Panc1 (cell line): Measurements from ENCODE around the gene NUDT22. TPM values are rescaled to one million over a fixed set of nuclear protein-coding genes. Genes with fewer than 3 reads are reported as not detected.

Experiments
- ATAC-seq: fragments of 200-7000 bp; cut with Tn5 transposase; 2 replicates; pipeline ENCODE4 v1.9.1; 2020; ENCODE audit warnings: mild to moderate bottlenecking, moderate library complexity
- BruUV-seq: library from RNA; stranded (reverse); fragments of 400-500 nt; replicated peaks from 2 replicates; lab custom pipeline; 2021; lab: Mats Ljungman, UMichigan
- CTCF ChIA-PET: fragments of 300-600 bp; sonication (Branson Sonifier 250); formaldehyde crosslinking; loops from one replicate; lab custom pipeline; 2022; ENCODE audit warnings: antibody characterized with exemption; lab: Charles Lee
- POLR2A ChIA-PET: fragments of 300-600 bp; sonication (Branson Sonifier 250); formaldehyde crosslinking; loops from one replicate; lab custom pipeline; 2022; ENCODE audit warnings: antibody characterized with exemption; lab: Charles Lee
- DNase-seq: peaks from one replicate; pipeline ENCODE4 v3.0.0-alpha.2; 2010; ENCODE audit warnings: low read depth, low spot score
- H3K27ac ChIP-seq: 2 replicates; pipeline ENCODE4 v1.5.1; 2011; ENCODE audit warnings: mild to moderate bottlenecking, low read length, inconsistent platforms
- H3K27me3 ChIP-seq: fragments of 200-500 bp; sonication (Bioruptor generic); 2 replicates; pipeline ENCODE4 v1.6.0; 2014; ENCODE audit warnings: low read length, inconsistent platforms; ENCODE audit not compliant: control insufficient read depth, insufficient read depth
- H3K36me3 ChIP-seq: fragments of 200-500 bp; sonication (Bioruptor generic); 2 replicates; pipeline ENCODE4 v1.5.1; 2014; ENCODE audit warnings: inconsistent platforms, mild to moderate bottlenecking, low read length, moderate library complexity; ENCODE audit not compliant: control insufficient read depth, insufficient read depth
- H3K4me1 ChIP-seq: 2 replicates; pipeline ENCODE4 v1.5.1; 2011; ENCODE audit warnings: inconsistent platforms, mild to moderate bottlenecking, low read length, moderate library complexity; ENCODE audit not compliant: control insufficient read depth, insufficient read depth
- H3K4me3 ChIP-seq, 2 experiments: 2 replicates each; pipeline ENCODE4 v1.5.1; 2011 to 2012; ENCODE audit warnings: low read depth in 2 of 2, low read length in 2 of 2, mild to moderate bottlenecking in 2 of 2, inconsistent platforms in 1 of 2, moderate library complexity in 1 of 2
- H3K9me3 ChIP-seq: fragments of 200-500 bp; sonication (Bioruptor generic); 2 replicates; pipeline ENCODE4 v1.5.1; 2014; ENCODE audit warnings: low read depth, mild to moderate bottlenecking, inconsistent platforms, low read length, moderate library complexity; ENCODE audit not compliant: control insufficient read depth, insufficient read depth
- POLR2AphosphoS5 ChIP-seq: IDR thresholded peaks from 2 replicates; pipeline ENCODE4 v1.6.1; 2012; ENCODE audit warnings: mild to moderate bottlenecking, low read depth, low read length, moderate library complexity
- SIN3A ChIP-seq: IDR thresholded peaks from 2 replicates; pipeline ENCODE4 v1.6.1; 2012; ENCODE audit warnings: low read depth, mild to moderate bottlenecking, low read length, moderate library complexity, borderline replicate concordance; ENCODE audit not compliant: insufficient read depth
- TCF7L2 ChIP-seq: IDR thresholded peaks from 2 replicates; pipeline ENCODE4 v1.6.1; 2011; ENCODE audit warnings: mild to moderate bottlenecking, low read depth, low read length, inconsistent platforms
- in situ Hi-C: cut with HindIII; loops from 2 replicates; pipeline ENCODE4 v1.10.0; 2016; ENCODE audit warnings: low sequenced_read_pairs, low pct_unique_long_range_greater_than_20kb
- intact Hi-C: fragments of 100-400 bp; cut with micrococcal nuclease; formaldehyde crosslinking; loops from one replicate; pipeline ENCODE4 v1.10.0; 2022; ENCODE audit not compliant: unreplicated experiment
- total RNA-seq: library from RNA; stranded (reverse); gene quantifications from one replicate; pipeline ENCODE4 v1.2.1, GENCODE V29; 2021; ENCODE audit not compliant: unreplicated experiment
- TF ChIP-seq, protein P1 (sequence below): fragments of 450-650 bp; IDR thresholded peaks from 2 replicates; pipeline ENCODE4 v1.5.1; 2017; ENCODE audit warnings: mild to moderate bottlenecking
- TF ChIP-seq, protein P2 (sequence below), 2 experiments: IDR thresholded peaks; 2 replicates each; pipeline ENCODE4 v1.6.1; 2011 to 2012; ENCODE audit warnings: low read depth in 2 of 2, control low read depth in 1 of 2, low read length in 1 of 2, mild to moderate bottlenecking in 1 of 2, moderate library complexity in 1 of 2; ENCODE audit not compliant: insufficient read depth in 1 of 2

Gene NUDT22
- total RNA-seq, 1 experiment from 2014 or later = 98.8 TPM

DNA sequence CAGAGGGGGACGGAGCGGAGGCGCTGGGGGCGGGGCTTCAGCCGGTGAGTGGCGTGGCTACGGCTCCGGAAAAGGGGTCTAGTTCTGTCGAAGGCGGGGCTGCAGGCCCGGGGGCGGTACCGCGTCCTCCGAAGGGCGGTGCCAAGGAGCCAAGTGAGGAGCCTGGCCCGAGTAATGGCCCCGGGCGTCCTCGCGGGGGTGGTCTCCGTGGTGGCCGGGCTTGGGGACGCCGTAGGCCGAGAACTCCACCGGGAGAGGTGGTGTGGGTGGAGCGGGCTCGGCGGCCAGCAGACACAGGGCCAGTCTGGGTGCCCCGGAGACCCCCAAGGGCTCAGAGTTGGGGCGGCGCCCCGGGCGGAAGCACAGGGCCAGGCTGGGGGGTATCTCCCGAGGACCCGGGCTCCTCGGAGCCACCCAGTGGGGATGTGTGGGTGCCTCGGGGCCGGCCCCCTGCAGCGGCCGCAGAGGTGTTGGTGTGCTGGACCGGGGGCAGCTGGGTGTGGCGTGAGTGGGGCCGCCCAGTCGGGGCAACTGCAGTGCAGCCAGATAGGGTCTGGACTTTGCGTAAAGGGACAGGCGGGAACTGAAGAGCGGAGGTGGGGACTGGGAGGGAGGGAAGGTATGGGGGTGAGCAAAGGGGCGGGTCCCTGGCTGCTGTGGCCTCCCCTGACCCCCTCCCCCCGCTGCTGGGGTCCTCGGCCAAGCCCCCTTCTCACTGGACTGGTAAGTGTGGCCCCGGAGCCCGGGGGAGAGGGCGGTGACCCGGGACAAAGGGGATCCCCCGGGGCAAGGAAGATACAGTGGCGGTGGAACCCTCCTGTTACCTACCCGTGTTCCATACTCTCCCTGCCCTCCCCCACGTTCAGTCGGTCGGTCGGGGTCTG lies 15.7 kb downstream of the NUDT22 start:
- no peak for TF ChIP-seq TCF7L2
- TF ChIP-seq POLR2AphosphoS5 = peak; percentile 32; the same call in 1 of the 2 replicates
- TF ChIP-seq, protein P1, sequence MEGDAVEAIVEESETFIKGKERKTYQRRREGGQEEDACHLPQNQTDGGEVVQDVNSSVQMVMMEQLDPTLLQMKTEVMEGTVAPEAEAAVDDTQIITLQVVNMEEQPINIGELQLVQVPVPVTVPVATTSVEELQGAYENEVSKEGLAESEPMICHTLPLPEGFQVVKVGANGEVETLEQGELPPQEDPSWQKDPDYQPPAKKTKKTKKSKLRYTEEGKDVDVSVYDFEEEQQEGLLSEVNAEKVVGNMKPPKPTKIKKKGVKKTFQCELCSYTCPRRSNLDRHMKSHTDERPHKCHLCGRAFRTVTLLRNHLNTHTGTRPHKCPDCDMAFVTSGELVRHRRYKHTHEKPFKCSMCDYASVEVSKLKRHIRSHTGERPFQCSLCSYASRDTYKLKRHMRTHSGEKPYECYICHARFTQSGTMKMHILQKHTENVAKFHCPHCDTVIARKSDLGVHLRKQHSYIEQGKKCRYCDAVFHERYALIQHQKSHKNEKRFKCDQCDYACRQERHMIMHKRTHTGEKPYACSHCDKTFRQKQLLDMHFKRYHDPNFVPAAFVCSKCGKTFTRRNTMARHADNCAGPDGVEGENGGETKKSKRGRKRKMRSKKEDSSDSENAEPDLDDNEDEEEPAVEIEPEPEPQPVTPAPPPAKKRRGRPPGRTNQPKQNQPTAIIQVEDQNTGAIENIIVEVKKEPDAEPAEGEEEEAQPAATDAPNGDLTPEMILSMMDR = no peak
- H3K4me1 ChIP-seq = peaks cover 30% of the 10 kb centered on the region
- DNase-seq (no peak), ATAC-seq (peak; percentile 75)
- peak overlapping the region; percentile 68 for H3K27ac ChIP-seq
- in situ Hi-C loops = no loop called here
- H3K27me3 ChIP-seq = no peaks in the 10 kb centered on the region
- CTCF ChIA-PET = interaction anchor here (0.5 to 0.7 kb wide), 5 partner anchors 37 to 681 kb away, joined by 3 to 8 read pairs (median 4); partner anchors contain the start of gene TRMT112
- intact Hi-C loops = loop anchor here (10.0 kb wide), 1 partner anchor 63 kb away; the partner anchor contains the start of genes CATSPERZ and ESRRA
- H3K36me3 ChIP-seq = peaks cover 3% of the 10 kb centered on the region; the same call in 1 of the 2 replicates
- no peaks in the 10 kb centered on the region for H3K9me3 ChIP-seq
- POLR2A ChIA-PET = interaction anchor here (0.7 to 1.0 kb wide), 2 partner anchors 14 to 1503 kb away, joined by 7 to 9 read pairs; no protein-coding TSS in a partner anchor
- peak overlapping the region; percentile 59 to 60 for H3K4me3 ChIP-seq
- BruUV-seq = TSS peak; percentile 92

DNA sequence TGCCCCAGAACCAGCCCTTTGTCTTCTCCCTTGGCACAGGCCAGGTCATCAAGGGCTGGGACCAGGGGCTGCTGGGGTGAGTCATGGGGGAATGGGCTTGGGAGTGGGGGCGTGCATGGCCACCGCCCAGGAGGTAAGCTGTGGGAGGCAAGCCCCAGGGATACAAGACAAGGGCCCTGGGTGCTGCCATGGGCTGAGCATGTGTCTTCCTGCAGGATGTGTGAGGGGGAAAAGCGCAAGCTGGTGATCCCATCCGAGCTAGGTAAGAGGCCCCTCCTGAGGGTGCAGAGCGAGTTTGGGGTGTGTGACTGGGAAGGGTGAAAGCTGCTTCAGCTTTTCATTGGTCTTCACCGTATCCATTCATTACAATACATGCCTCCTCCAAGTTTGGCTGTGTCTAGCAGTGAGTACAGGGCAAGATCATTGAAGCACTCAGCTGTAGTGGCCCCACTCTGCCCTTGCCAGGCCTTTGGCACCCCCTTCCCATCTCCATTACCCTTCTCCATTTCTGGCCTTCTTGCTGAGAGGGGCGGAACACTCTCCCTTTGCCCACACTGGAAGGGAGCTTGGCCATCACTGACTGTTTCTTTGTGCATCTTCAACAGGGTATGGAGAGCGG lies 17.3 kb downstream of the NUDT22 start:
- in situ Hi-C loops = no loop called here
- H3K9me3 ChIP-seq = no peaks in the 10 kb centered on the region
- peak overlapping the region; percentile 11; the same call in 1 of the 2 replicates for H3K27ac ChIP-seq
- POLR2A ChIA-PET = interaction anchor here (0.7 kb wide), 2 partner anchors 61 to 229 kb away, joined by 3 read pairs; no protein-coding TSS in a partner anchor
- TF ChIP-seq, protein P1 = no peak
- TF ChIP-seq, protein P2, sequence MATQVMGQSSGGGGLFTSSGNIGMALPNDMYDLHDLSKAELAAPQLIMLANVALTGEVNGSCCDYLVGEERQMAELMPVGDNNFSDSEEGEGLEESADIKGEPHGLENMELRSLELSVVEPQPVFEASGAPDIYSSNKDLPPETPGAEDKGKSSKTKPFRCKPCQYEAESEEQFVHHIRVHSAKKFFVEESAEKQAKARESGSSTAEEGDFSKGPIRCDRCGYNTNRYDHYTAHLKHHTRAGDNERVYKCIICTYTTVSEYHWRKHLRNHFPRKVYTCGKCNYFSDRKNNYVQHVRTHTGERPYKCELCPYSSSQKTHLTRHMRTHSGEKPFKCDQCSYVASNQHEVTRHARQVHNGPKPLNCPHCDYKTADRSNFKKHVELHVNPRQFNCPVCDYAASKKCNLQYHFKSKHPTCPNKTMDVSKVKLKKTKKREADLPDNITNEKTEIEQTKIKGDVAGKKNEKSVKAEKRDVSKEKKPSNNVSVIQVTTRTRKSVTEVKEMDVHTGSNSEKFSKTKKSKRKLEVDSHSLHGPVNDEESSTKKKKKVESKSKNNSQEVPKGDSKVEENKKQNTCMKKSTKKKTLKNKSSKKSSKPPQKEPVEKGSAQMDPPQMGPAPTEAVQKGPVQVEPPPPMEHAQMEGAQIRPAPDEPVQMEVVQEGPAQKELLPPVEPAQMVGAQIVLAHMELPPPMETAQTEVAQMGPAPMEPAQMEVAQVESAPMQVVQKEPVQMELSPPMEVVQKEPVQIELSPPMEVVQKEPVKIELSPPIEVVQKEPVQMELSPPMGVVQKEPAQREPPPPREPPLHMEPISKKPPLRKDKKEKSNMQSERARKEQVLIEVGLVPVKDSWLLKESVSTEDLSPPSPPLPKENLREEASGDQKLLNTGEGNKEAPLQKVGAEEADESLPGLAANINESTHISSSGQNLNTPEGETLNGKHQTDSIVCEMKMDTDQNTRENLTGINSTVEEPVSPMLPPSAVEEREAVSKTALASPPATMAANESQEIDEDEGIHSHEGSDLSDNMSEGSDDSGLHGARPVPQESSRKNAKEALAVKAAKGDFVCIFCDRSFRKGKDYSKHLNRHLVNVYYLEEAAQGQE (IDR thresholded peaks at IDR 0.05; ENCODE audit: insufficient read depth in 1 of 2, low read depth in 2 of 2, low read length in 1 of 2) = no peak
- TF ChIP-seq TCF7L2 (no peak), POLR2AphosphoS5 (peak; percentile 41; the same call in 1 of the 2 replicates), SIN3A (peak; percentile 89; the same call in 1 of the 2 replicates)
- peaks cover 3% of the 10 kb centered on the region; the same call in 1 of the 2 replicates for H3K36me3 ChIP-seq
- CTCF ChIA-PET = interaction anchor here (0.9 kb wide), 1 partner anchor 9 kb away, joined by 3 read pairs; no protein-coding TSS in a partner anchor
- intact Hi-C loops = loop anchor here (10.0 kb wide), 1 partner anchor 61 kb away; the partner anchor contains the start of genes CATSPERZ and ESRRA
- H3K27me3 ChIP-seq = no peaks in the 10 kb centered on the region
- H3K4me1 ChIP-seq = peaks cover 37% of the 10 kb centered on the region
- no peak for DNase-seq
- H3K4me3 ChIP-seq = peak overlapping the region in 1 of 2 experiments; percentile 60; a peak in 2 of 4 replicates
- BruUV-seq = no TSS peak
- ATAC-seq = no peak
